Astrocyte (in vitro differentiated cells and primary cell): ENCODE data around the gene RPS2. TPM values are rescaled to one million over a fixed set of nuclear protein-coding genes. Genes with fewer than 3 reads are reported as not detected.
A peak's percentile ranks its signal among the peaks of the same experiment; 100 is the strongest.

ENCODE experiments used
- DNase-seq: peaks from one replicate; pipeline ENCODE4 v3.0.0-alpha.2; 2010; ENCODE audit warnings: low read depth
- FAIRE-seq: peaks from 2 replicates; lab custom pipeline; 2011; peaks lifted over from hg19 to GRCh38; lab: Jason Lieb, UNC
- H2AFZ ChIP-seq: 2 replicates; pipeline ENCODE4 v1.6.0; 2012; ENCODE audit warnings: low read depth, low read length, inconsistent platforms
- H3K27ac ChIP-seq: 2 replicates; pipeline ENCODE4 v1.5.1; 2011; ENCODE audit warnings: low read depth, low read length, inconsistent platforms
- H3K27me3 ChIP-seq: 2 replicates; pipeline ENCODE4 v1.6.0; 2011; ENCODE audit warnings: low read length, inconsistent platforms; ENCODE audit not compliant: insufficient read depth
- H3K36me3 ChIP-seq: 2 replicates; pipeline ENCODE4 v1.5.1; 2011; ENCODE audit warnings: low read length, inconsistent platforms; ENCODE audit not compliant: insufficient read depth
- H3K4me1 ChIP-seq: 2 replicates; pipeline ENCODE4 v1.5.1; 2011; ENCODE audit warnings: low read length, inconsistent platforms; ENCODE audit not compliant: insufficient read depth
- H3K4me2 ChIP-seq: 2 replicates; pipeline ENCODE4 v1.6.0; 2012; ENCODE audit warnings: low read length, inconsistent platforms
- H3K4me3 ChIP-seq: 2 replicates; pipeline ENCODE4 v1.5.1; 2011; ENCODE audit warnings: low read depth, mild to moderate bottlenecking, low read length, inconsistent platforms; ENCODE audit not compliant: insufficient read depth
- H3K79me2 ChIP-seq: 2 replicates; pipeline ENCODE4 v1.6.0; 2012; ENCODE audit warnings: mild to moderate bottlenecking, low read length, inconsistent platforms; ENCODE audit not compliant: insufficient read depth
- H3K9ac ChIP-seq: 2 replicates; pipeline ENCODE4 v1.6.0; 2012; ENCODE audit warnings: mild to moderate bottlenecking, low read length, inconsistent platforms
- H3K9me3 ChIP-seq: 2 replicates; pipeline ENCODE4 v1.5.1; 2012; ENCODE audit warnings: low read depth, mild to moderate bottlenecking, low read length, inconsistent platforms; ENCODE audit not compliant: insufficient read depth
- H4K20me1 ChIP-seq: 2 replicates; pipeline ENCODE4 v1.6.0; 2012; ENCODE audit warnings: low read length, inconsistent platforms; ENCODE audit not compliant: insufficient read depth
- H3K27ac Mint-ChIP-seq: one replicate; pipeline ENCODE4 v1.8.0; 2021; ENCODE audit warnings: mild to moderate bottlenecking, mixed read lengths; ENCODE audit not compliant: unreplicated experiment
- H3K27me3 Mint-ChIP-seq: one replicate; pipeline ENCODE4 v1.8.0; 2021; ENCODE audit warnings: low read depth, mixed read lengths; ENCODE audit not compliant: unreplicated experiment
- H3K36me3 Mint-ChIP-seq: one replicate; pipeline ENCODE4 v1.8.0; 2021; ENCODE audit warnings: low read depth, mixed read lengths; ENCODE audit not compliant: unreplicated experiment
- H3K4me1 Mint-ChIP-seq: one replicate; pipeline ENCODE4 v1.8.0; 2021; ENCODE audit warnings: low read depth, mixed read lengths; ENCODE audit not compliant: unreplicated experiment
- H3K4me3 Mint-ChIP-seq: one replicate; pipeline ENCODE4 v1.8.0; 2021; ENCODE audit warnings: mild to moderate bottlenecking, moderate library complexity, mixed read lengths; ENCODE audit not compliant: unreplicated experiment
- H3K9me3 Mint-ChIP-seq: one replicate; pipeline ENCODE4 v1.8.0; 2021; ENCODE audit warnings: mild to moderate bottlenecking, mixed read lengths; ENCODE audit not compliant: unreplicated experiment
- EZH2 ChIP-seq: IDR thresholded peaks from 2 replicates; pipeline ENCODE4 v1.6.1; 2012; ENCODE audit warnings: mild to moderate bottlenecking, low read length, inconsistent platforms; ENCODE audit not compliant: insufficient read depth
- total RNA-seq: library from RNA; stranded (reverse); gene quantifications from 2 replicates; pipeline ENCODE4 v1.2.1, GENCODE V29; 2021
- TF ChIP-seq, protein P1 (sequence below): IDR thresholded peaks from 2 replicates; pipeline ENCODE4 v1.5.1; 2011; ENCODE audit warnings: low read depth, mild to moderate bottlenecking, inconsistent platforms, low read length, moderate library complexity; ENCODE audit not compliant: insufficient read depth

RPS2 gene
- total RNA-seq, 1 donor from 2014 or later: 2,534 TPM

- Histone ChIP-seq H3K36me3 (no peaks in the 10 kb centered on the region), H3K9me3 (no peaks in the 10 kb centered on the region), H3K4me3 (no peak overlapping the region), H3K27ac (no peak overlapping the region), H4K20me1 (peaks cover 10% of the 10 kb centered on the region), H3K4me1 (peaks cover 21% of the 10 kb centered on the region), H3K4me2 (no peak overlapping the region), H3K9ac (no peak overlapping the region), H3K79me2 (peaks cover 16% of the 10 kb centered on the region), H3K27me3 (no peaks in the 10 kb centered on the region), H2AFZ (no peak overlapping the region)
- Mint-ChIP-seq H3K4me1 (peaks cover 10% of the 10 kb centered on the region), H3K36me3 (no peaks in the 10 kb centered on the region), H3K9me3 (no peaks in the 10 kb centered on the region), H3K27me3 (peaks cover 4% of the 10 kb centered on the region), H3K4me3 (no peak overlapping the region), H3K27ac (no peak overlapping the region)
- TF ChIP-seq, protein P1, sequence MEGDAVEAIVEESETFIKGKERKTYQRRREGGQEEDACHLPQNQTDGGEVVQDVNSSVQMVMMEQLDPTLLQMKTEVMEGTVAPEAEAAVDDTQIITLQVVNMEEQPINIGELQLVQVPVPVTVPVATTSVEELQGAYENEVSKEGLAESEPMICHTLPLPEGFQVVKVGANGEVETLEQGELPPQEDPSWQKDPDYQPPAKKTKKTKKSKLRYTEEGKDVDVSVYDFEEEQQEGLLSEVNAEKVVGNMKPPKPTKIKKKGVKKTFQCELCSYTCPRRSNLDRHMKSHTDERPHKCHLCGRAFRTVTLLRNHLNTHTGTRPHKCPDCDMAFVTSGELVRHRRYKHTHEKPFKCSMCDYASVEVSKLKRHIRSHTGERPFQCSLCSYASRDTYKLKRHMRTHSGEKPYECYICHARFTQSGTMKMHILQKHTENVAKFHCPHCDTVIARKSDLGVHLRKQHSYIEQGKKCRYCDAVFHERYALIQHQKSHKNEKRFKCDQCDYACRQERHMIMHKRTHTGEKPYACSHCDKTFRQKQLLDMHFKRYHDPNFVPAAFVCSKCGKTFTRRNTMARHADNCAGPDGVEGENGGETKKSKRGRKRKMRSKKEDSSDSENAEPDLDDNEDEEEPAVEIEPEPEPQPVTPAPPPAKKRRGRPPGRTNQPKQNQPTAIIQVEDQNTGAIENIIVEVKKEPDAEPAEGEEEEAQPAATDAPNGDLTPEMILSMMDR: no peak
- no peak for TF ChIP-seq EZH2
- FAIRE-seq (no peak), DNase-seq (no peak)
Observed at GRCh38 chr16:1944612-1945199, 19.9 kb downstream of the RPS2 start.

GRCh38 chr16:1942810-1943726, 21.6 kb downstream of the RPS2 start, which contains the start of gene MSRB1:
TSS of gene MSRB1 (minus strand) at chr16:1943199. CDS start at chr16:1943156, 43 bp downstream.
- FAIRE-seq: no peak

More at GRCh38 chr16:1942810-1943726, 21.6 kb downstream of the RPS2 start, which contains the start of gene MSRB1:
- Histone ChIP-seq H3K27ac (peak within 1 kb of the TSS; percentile 61), H4K20me1 (peaks cover 10% of the 10 kb centered on the region), H3K4me2 (peak within 1 kb of the TSS; percentile 97), H3K4me1 (peaks cover 21% of the 10 kb centered on the region), H2AFZ (peak within 1 kb of the TSS; percentile 83), H3K9me3 (no peaks in the 10 kb centered on the region), H3K36me3 (peaks cover 7% of the 10 kb centered on the region), H3K9ac (peak within 1 kb of the TSS; percentile 85), H3K4me3 (peak within 1 kb of the TSS; percentile 70), H3K79me2 (peaks cover 16% of the 10 kb centered on the region), H3K27me3 (no peaks in the 10 kb centered on the region)
- no peaks in the 10 kb centered on the region for H3K9me3 Mint-ChIP-seq
- peak within 1 kb of the TSS; percentile 86 for H3K4me3 Mint-ChIP-seq
- TF ChIP-seq, protein P1: no peak
- no peak for TF ChIP-seq EZH2
- peak; percentile 90 for DNase-seq
- H3K27ac Mint-ChIP-seq: peak within 1 kb of the TSS; percentile 12
- peaks cover 10% of the 10 kb centered on the region for H3K4me1 Mint-ChIP-seq
- peaks cover 4% of the 10 kb centered on the region for H3K27me3 Mint-ChIP-seq
- peaks cover 1% of the 10 kb centered on the region for H3K36me3 Mint-ChIP-seq
